Sigmoid colon (tissue), 7 donors: ENCODE measurements around the gene PTAFR. TPM values are rescaled to one million over a fixed set of nuclear protein-coding genes. Genes with fewer than 3 reads are reported as not detected.

ENCODE experiments used
- DNase-seq: peaks from one replicate; pipeline ENCODE4 v3.0.0-alpha.2; 2019
- H3K27ac ChIP-seq, 4 donors: fragments of 200-600 bp; sonication (generic); one replicate each; pipeline ENCODE4 v1.5.1; 2016 to 2019; ENCODE audit warnings: mild to moderate bottlenecking in 1 of 4
- H3K27me3 ChIP-seq, 3 donors: fragments of 200-600 bp; sonication (generic); one replicate each; pipeline ENCODE4 v1.5.1; 2019; ENCODE audit warnings: mild to moderate bottlenecking in 1 of 3
- H3K36me3 ChIP-seq, 4 donors: fragments of 200-600 bp; sonication (generic); one replicate each; pipeline ENCODE4 v1.5.1; 2016 to 2019
- H3K4me1 ChIP-seq, 4 donors: fragments of 200-600 bp; sonication (generic); one replicate each; pipeline ENCODE4 v1.5.1; 2017 to 2019
- H3K4me3 ChIP-seq, 4 donors: fragments of 200-600 bp; sonication (generic); one replicate each; pipeline ENCODE4 v1.5.1; 2017 to 2019; ENCODE audit warnings: mild to moderate bottlenecking in 2 of 4, moderate library complexity in 1 of 4
- H3K9me3 ChIP-seq, 4 donors: fragments of 200-600 bp in 3 of 4; sonication (generic) in 3 of 4; one replicate each; pipeline versions ENCODE4 v1.5.1 to v1.6.1; 2013 to 2019
- EP300 ChIP-seq, 4 donors: sonication (generic); formaldehyde crosslinking; IDR thresholded peaks; one replicate each; pipeline ENCODE4 v1.6.1; 2017; ENCODE audit warnings: antibody characterized with exemption in 4 of 4
- POLR2A ChIP-seq, 2 donors: fragments of 450-650 bp; IDR thresholded peaks; one replicate each; pipeline ENCODE4 v1.6.1; 2016; ENCODE audit warnings: antibody characterized with exemption in 2 of 2, mild to moderate bottlenecking in 2 of 2, moderate library complexity in 2 of 2
- POLR2AphosphoS5 ChIP-seq, 4 donors: sonication (generic); formaldehyde crosslinking; IDR thresholded peaks; one replicate each; pipeline ENCODE4 v1.6.1; 2017; ENCODE audit warnings: antibody characterized with exemption in 4 of 4
- WGBS, 2 donors: extraction: QIAGEN DNeasy Blood & Tissue Kit; methylation state at CpG; one replicate each; pipeline ENCODE4 v1.1.7; 2013; 5-methylcytosine and 5-hydroxymethylcytosine counted together
- intact Hi-C: fragments of 100-400 bp; cut with DNase I; formaldehyde crosslinking; loops from one replicate; pipeline ENCODE4 v1.15.1; 2023
- polyA plus RNA-seq, 3 donors: library from polyadenylated mRNA; stranded (reverse); fragments of 200-250 nt; gene quantifications; one replicate each; pipeline ENCODE4 v1.2.3, GENCODE V29; 2013
- total RNA-seq, 4 donors: library from RNA; depleted of rRNA; stranded (reverse); fragments of >200 nt; gene quantifications; one replicate each; pipeline ENCODE4 v1.1.0, GENCODE V29; 2016
- TF ChIP-seq, protein P1 (sequence below), 4 experiments: fragments of 450-650 bp in 3 of 4; fragments of 200-600 bp in 1 of 4; IDR thresholded peaks; one replicate each; pipeline ENCODE4 v1.5.1; 2016 to 2019; ENCODE audit warnings: antibody characterized with exemption in 4 of 4, mild to moderate bottlenecking in 3 of 4, moderate library complexity in 2 of 4
- donor health status: healthy with polysubstance abuse.
- donor health status: Bipolar disorder and iron deficiency.
- donor health status: healthy.

PTAFR gene
- total and polyA plus RNA-seq, 7 donors = 1.8 to 9.9 (median 4.5) TPM

GRCh38 chr1:28205243-28205642 is 28.8 kb upstream of the PTAFR start:
- H3K36me3 ChIP-seq = peaks cover 26 to 98% (median 56%) of the 10 kb centered on the region in 4 donors
- 33 to 73% methylated on average over 4 of the region's 4 CpGs for WGBS, 2 donors
- H3K27ac ChIP-seq = no peak overlapping the region
- no peaks in the 10 kb centered on the region for H3K4me1 ChIP-seq
- H3K4me3 ChIP-seq = no peak overlapping the region
- DNase-seq = no peak
- no peak for TF ChIP-seq EP300 (IDR thresholded peaks at IDR 0.05)
- no peak for TF ChIP-seq POLR2A (IDR thresholded peaks at IDR 0.05)
- no peak for TF ChIP-seq POLR2AphosphoS5 (IDR thresholded peaks at IDR 0.05)
- TF ChIP-seq, protein P1, sequence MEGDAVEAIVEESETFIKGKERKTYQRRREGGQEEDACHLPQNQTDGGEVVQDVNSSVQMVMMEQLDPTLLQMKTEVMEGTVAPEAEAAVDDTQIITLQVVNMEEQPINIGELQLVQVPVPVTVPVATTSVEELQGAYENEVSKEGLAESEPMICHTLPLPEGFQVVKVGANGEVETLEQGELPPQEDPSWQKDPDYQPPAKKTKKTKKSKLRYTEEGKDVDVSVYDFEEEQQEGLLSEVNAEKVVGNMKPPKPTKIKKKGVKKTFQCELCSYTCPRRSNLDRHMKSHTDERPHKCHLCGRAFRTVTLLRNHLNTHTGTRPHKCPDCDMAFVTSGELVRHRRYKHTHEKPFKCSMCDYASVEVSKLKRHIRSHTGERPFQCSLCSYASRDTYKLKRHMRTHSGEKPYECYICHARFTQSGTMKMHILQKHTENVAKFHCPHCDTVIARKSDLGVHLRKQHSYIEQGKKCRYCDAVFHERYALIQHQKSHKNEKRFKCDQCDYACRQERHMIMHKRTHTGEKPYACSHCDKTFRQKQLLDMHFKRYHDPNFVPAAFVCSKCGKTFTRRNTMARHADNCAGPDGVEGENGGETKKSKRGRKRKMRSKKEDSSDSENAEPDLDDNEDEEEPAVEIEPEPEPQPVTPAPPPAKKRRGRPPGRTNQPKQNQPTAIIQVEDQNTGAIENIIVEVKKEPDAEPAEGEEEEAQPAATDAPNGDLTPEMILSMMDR (IDR thresholded peaks at IDR 0.05) = no peak
- H3K9me3 ChIP-seq = no peaks in the 10 kb centered on the region
- intact Hi-C loops = no loop called here
- no peaks in the 10 kb centered on the region for H3K27me3 ChIP-seq

DNA sequence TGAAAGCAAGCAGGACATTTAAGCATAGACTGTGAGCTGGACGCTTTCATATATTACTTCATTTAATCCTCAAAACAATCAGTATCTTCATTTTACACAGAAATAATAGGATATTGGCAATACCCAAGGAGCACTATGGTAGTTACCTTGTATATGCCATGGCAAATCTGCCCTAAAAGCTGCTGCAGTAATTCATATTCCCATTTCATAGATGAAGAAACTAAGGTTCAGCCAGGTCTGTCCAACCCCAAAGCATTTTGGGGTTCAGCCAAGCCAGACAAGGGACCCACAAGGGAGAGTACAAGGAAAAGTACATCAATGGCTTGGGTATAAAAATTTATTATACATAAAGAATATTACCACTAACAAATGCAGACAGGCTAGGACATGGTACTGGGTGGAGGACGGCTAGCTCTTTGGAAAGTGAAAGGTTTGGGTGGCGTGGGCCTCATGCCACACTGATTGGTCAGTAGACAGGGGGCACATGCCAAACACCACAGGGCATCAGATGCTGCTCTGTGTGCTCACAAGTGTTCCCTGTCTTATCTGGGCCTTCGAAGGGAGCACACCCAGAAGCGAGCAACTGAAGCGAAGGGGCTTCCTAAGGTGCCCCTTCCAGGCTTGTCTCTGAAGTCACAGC is 23.9 kb upstream of the PTAFR start:
- H3K9me3 ChIP-seq = no peaks in the 10 kb centered on the region
- H3K27me3 ChIP-seq = no peaks in the 10 kb centered on the region
- intact Hi-C loops = no loop called here
- no peak overlapping the region for H3K27ac ChIP-seq
- WGBS, 2 donors = 90 to 92% methylated on average over 6 of the region's 6 CpGs
- no peak overlapping the region for H3K4me3 ChIP-seq
- peaks cover 42 to 82% (median 59%) of the 10 kb centered on the region in 4 donors for H3K36me3 ChIP-seq
- TF ChIP-seq POLR2A (IDR thresholded peaks at IDR 0.05) (no peak), EP300 (IDR thresholded peaks at IDR 0.05) (no peak)
- TF ChIP-seq, protein P1 (IDR thresholded peaks at IDR 0.05) = no peak
- no peak for DNase-seq
- H3K4me1 ChIP-seq = no peaks in the 10 kb centered on the region

GRCh38 chr1:28199328-28200233 is 23.1 kb upstream of the PTAFR start:
- H3K9me3 ChIP-seq = no peaks in the 10 kb centered on the region
- no peak overlapping the region for H3K4me3 ChIP-seq
- no peaks in the 10 kb centered on the region for H3K4me1 ChIP-seq
- peaks cover 40 to 74% (median 57%) of the 10 kb centered on the region in 4 donors for H3K36me3 ChIP-seq
- no peak for TF ChIP-seq POLR2AphosphoS5 (IDR thresholded peaks at IDR 0.05)
- no peak for TF ChIP-seq POLR2A (IDR thresholded peaks at IDR 0.05)
- no peak for TF ChIP-seq EP300 (IDR thresholded peaks at IDR 0.05)
- TF ChIP-seq, protein P1 (IDR thresholded peaks at IDR 0.05) = no peak
- intact Hi-C loops = no loop called here
- H3K27me3 ChIP-seq = no peaks in the 10 kb centered on the region
- no peak overlapping the region for H3K27ac ChIP-seq
- DNase-seq = no peak
- 49 to 52% methylated on average over 8 of the region's 8 CpGs for WGBS, 2 donors

DNA sequence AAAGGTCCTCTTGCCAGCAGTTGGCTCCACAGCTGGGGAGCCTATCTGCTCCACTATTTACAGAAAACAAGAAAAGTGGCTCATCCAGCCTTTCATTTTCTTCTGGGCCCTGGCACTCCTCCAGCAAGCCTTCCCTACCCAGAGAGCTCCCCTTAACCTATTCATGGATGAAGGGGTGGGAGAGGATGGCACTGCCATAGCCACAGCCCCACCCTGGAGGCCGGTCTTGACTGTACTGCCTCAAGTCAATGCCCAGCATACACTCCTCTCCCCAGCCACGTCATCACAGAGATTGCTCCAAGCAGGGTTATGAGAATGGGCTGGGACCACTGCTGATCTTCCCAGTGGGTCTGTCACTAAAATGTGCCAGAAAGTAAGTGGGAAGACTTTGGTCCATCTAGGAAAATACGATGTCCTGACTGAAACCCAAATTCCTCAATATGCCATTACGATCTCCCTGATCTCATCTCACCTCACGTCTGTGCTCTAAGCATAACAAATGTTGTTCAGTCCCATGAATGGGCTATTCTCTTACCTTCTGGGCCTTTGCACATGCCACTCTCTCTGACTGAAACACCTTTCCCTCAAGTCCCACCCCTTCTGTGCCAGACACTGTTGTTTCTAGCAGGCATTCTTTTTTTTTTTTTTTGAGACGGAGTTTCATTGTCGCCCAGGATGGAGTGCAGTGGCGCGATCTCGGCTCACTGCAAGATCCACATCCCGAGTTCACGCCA is 21.4 kb upstream of the PTAFR start:
- Histone ChIP-seq H3K27ac (no peak overlapping the region), H3K27me3 (no peaks in the 10 kb centered on the region), H3K9me3 (no peaks in the 10 kb centered on the region), H3K36me3 (peaks cover 33 to 57% (median 42%) of the 10 kb centered on the region in 4 donors), H3K4me3 (no peak overlapping the region), H3K4me1 (no peaks in the 10 kb centered on the region)
- intact Hi-C loops = no loop called here
- WGBS, 2 donors = 95 to 96% methylated on average over 12 of the region's 12 CpGs
- TF ChIP-seq, protein P1 (IDR thresholded peaks at IDR 0.05) = no peak
- TF ChIP-seq POLR2A (IDR thresholded peaks at IDR 0.05) = no peak
- TF ChIP-seq EP300 (IDR thresholded peaks at IDR 0.05) = no peak
- TF ChIP-seq POLR2AphosphoS5 (IDR thresholded peaks at IDR 0.05) = no peak
- no peak for DNase-seq
